HFFc6 (cell line): ENCODE measurements around the gene KCNQ2. TPM values are rescaled to one million over a fixed set of nuclear protein-coding genes. Genes with fewer than 3 reads are reported as not detected.

ENCODE experiments used
- DNase-seq: peaks from one replicate; pipeline ENCODE4 v3.0.0-alpha.2; 2018
- H3K27ac Mint-ChIP-seq: 2 replicates; pipeline ENCODE4 v1.8.0; 2020; ENCODE audit warnings: mild to moderate bottlenecking, mixed read lengths
- H3K27me3 Mint-ChIP-seq: 2 replicates; pipeline ENCODE4 v1.8.0; 2021; ENCODE audit warnings: mild to moderate bottlenecking, moderate library complexity, mixed read lengths; ENCODE audit not compliant: insufficient read depth
- H3K36me3 Mint-ChIP-seq: 2 replicates; pipeline ENCODE4 v1.8.0; 2021; ENCODE audit warnings: low read depth, mixed read lengths
- H3K4me1 Mint-ChIP-seq: 2 replicates; pipeline ENCODE4 v1.8.0; 2020; ENCODE audit warnings: low read depth, mixed read lengths
- H3K4me3 Mint-ChIP-seq: 2 replicates; pipeline ENCODE4 v1.8.0; 2020; ENCODE audit warnings: mild to moderate bottlenecking, moderate library complexity, mixed read lengths
- H3K9me3 Mint-ChIP-seq: 2 replicates; pipeline ENCODE4 v1.8.0; 2020; ENCODE audit warnings: mild to moderate bottlenecking, mixed read lengths
- CTCF ChIP-seq: fragments of 200-600 bp; sonication (generic); IDR thresholded peaks from 2 replicates; pipeline ENCODE4 v1.5.0; 2021; ENCODE audit warnings: antibody characterized with exemption, mild to moderate bottlenecking
- total RNA-seq, 6 experiments: library from RNA; stranded (reverse); fragmentation: NEBNext Ultra II Directional; extraction: Animal tissue kit (Norgen Biotek cat#: 25700); gene quantifications; 2 replicates in 1 of 6; 3 replicates in 5 of 6; pipeline ENCODE4 v1.2.3, GENCODE V29; 2021

KCNQ2 gene
- total RNA-seq, 6 experiments from 2014 or later = not detected

- no peak overlapping the region for H3K4me3 Mint-ChIP-seq
- DNase-seq = no peak
- peaks cover 23% of the 10 kb centered on the region for H3K27me3 Mint-ChIP-seq
- H3K4me1 Mint-ChIP-seq = no peaks in the 10 kb centered on the region
- no peak for TF ChIP-seq CTCF
- no peaks in the 10 kb centered on the region for H3K36me3 Mint-ChIP-seq
- H3K9me3 Mint-ChIP-seq = no peaks in the 10 kb centered on the region
- H3K27ac Mint-ChIP-seq = no peak overlapping the region
Measured at GRCh38 chr20:63357921-63358905, 114.2 kb downstream of the KCNQ2 start.

- DNase-seq = no peak
- Mint-ChIP-seq H3K4me1 (no peaks in the 10 kb centered on the region), H3K9me3 (peaks cover 4% of the 10 kb centered on the region), H3K4me3 (no peak overlapping the region), H3K27ac (no peak overlapping the region), H3K36me3 (no peaks in the 10 kb centered on the region), H3K27me3 (peaks cover 17% of the 10 kb centered on the region)
- no peak for TF ChIP-seq CTCF
Measured at GRCh38 chr20:63356931-63357879, 115.2 kb downstream of the KCNQ2 start.

- Mint-ChIP-seq H3K4me3 (no peak overlapping the region), H3K9me3 (peaks cover 6% of the 10 kb centered on the region), H3K27me3 (peaks cover 17% of the 10 kb centered on the region), H3K36me3 (no peaks in the 10 kb centered on the region), H3K4me1 (no peaks in the 10 kb centered on the region), H3K27ac (no peak overlapping the region)
- DNase-seq = no peak
- TF ChIP-seq CTCF = no peak
Measured at GRCh38 chr20:63356511-63356910, 115.9 kb downstream of the KCNQ2 start.

GRCh38 chr20:63355781-63356295 lies 116.6 kb downstream of the KCNQ2 start:
- no peak overlapping the region for H3K27ac Mint-ChIP-seq
- peaks cover 17% of the 10 kb centered on the region for H3K27me3 Mint-ChIP-seq
- H3K4me1 Mint-ChIP-seq = no peaks in the 10 kb centered on the region
- no peak for TF ChIP-seq CTCF
- H3K4me3 Mint-ChIP-seq = no peak overlapping the region
- H3K9me3 Mint-ChIP-seq = peaks cover 11% of the 10 kb centered on the region
- no peak for DNase-seq
- H3K36me3 Mint-ChIP-seq = no peaks in the 10 kb centered on the region

- H3K27me3 Mint-ChIP-seq = peaks cover 15% of the 10 kb centered on the region; the same call in 1 of the 2 replicates
Measured at GRCh38 chr20:63354636-63355350, 117.7 kb downstream of the KCNQ2 start.

More at GRCh38 chr20:63354636-63355350, 117.7 kb downstream of the KCNQ2 start:
- peaks cover 19% of the 10 kb centered on the region for H3K9me3 Mint-ChIP-seq
- no peak for DNase-seq
- H3K27ac Mint-ChIP-seq = no peak overlapping the region
- no peak overlapping the region for H3K4me3 Mint-ChIP-seq
- no peaks in the 10 kb centered on the region for H3K4me1 Mint-ChIP-seq
- no peak for TF ChIP-seq CTCF
- H3K36me3 Mint-ChIP-seq = peaks cover 7% of the 10 kb centered on the region
